Measurements from ENCODE around the gene ENAH. TPM values are rescaled to one million over a fixed set of nuclear protein-coding genes. Genes with fewer than 3 reads are reported as not detected.

The ENAH gene
- total RNA-seq, 1 experiment from 2014 or later, result 121 TPM

- Histone ChIP-seq H3K9me3 (peaks cover 6% of the 10 kb centered on the region), H3K27me3 (no peaks in the 10 kb centered on the region), H3K4me3 (no peak overlapping the region), H3K36me3 (peaks cover 14% of the 10 kb centered on the region)
- DNase-seq, result no peak
Measured at GRCh38 chr1:225601902-225602589, 50.9 kb downstream of the ENAH start.

- H3K9me3 ChIP-seq, result peaks cover 6% of the 10 kb centered on the region
- DNase-seq, result no peak
Measured at GRCh38 chr1:225598847-225599246, 54.1 kb downstream of the ENAH start.

GRCh38 chr1:225597926-225598575 lies 54.9 kb downstream of the ENAH start:
- Histone ChIP-seq H3K9me3 (peaks cover 6% of the 10 kb centered on the region), H3K27me3 (no peaks in the 10 kb centered on the region), H3K36me3 (peaks cover 29% of the 10 kb centered on the region), H3K4me3 (no peak overlapping the region)
- no peak for DNase-seq

More at GRCh38 chr1:225598847-225599246, 54.1 kb downstream of the ENAH start:
- Histone ChIP-seq H3K36me3 (peaks cover 24% of the 10 kb centered on the region), H3K4me3 (no peak overlapping the region), H3K27me3 (no peaks in the 10 kb centered on the region)

- no peak for DNase-seq
- Histone ChIP-seq H3K36me3 (peaks cover 29% of the 10 kb centered on the region), H3K9me3 (peaks cover 6% of the 10 kb centered on the region), H3K4me3 (no peak overlapping the region), H3K27me3 (no peaks in the 10 kb centered on the region)
Measured at GRCh38 chr1:225596736-225597135, 56.2 kb downstream of the ENAH start.

GRCh38 chr1:225595974-225596551 lies 56.9 kb downstream of the ENAH start:
- no peak for DNase-seq
- Histone ChIP-seq H3K27me3 (no peaks in the 10 kb centered on the region), H3K9me3 (peaks cover 6% of the 10 kb centered on the region), H3K36me3 (peaks cover 29% of the 10 kb centered on the region), H3K4me3 (no peak overlapping the region)

- no peaks in the 10 kb centered on the region for H3K27me3 ChIP-seq
- DNase-seq, result no peak
- H3K4me3 ChIP-seq, result no peak overlapping the region
- peaks cover 27% of the 10 kb centered on the region for H3K36me3 ChIP-seq
- peaks cover 6% of the 10 kb centered on the region for H3K9me3 ChIP-seq
Measured at GRCh38 chr1:225595452-225595851, 57.5 kb downstream of the ENAH start.

GRCh38 chr1:225593414-225593813 lies 59.5 kb downstream of the ENAH start:
- DNase-seq, result no peak
- Histone ChIP-seq H3K36me3 (peaks cover 26% of the 10 kb centered on the region), H3K9me3 (no peaks in the 10 kb centered on the region), H3K4me3 (no peak overlapping the region), H3K27me3 (no peaks in the 10 kb centered on the region)

GRCh38 chr1:225592362-225593025 lies 60.4 kb downstream of the ENAH start:
- Histone ChIP-seq H3K9me3 (no peaks in the 10 kb centered on the region), H3K27me3 (no peaks in the 10 kb centered on the region), H3K4me3 (no peak overlapping the region), H3K36me3 (peaks cover 26% of the 10 kb centered on the region)
- no peak for DNase-seq

GRCh38 chr1:225587310-225587709 lies 65.6 kb downstream of the ENAH start:
- peaks cover 12% of the 10 kb centered on the region for H3K36me3 ChIP-seq
- no peak overlapping the region for H3K4me3 ChIP-seq
- no peaks in the 10 kb centered on the region for H3K27me3 ChIP-seq
- no peak for DNase-seq
- no peaks in the 10 kb centered on the region for H3K9me3 ChIP-seq

- peaks cover 12% of the 10 kb centered on the region; the same call in 1 of the 2 replicates for H3K36me3 ChIP-seq
- no peaks in the 10 kb centered on the region for H3K9me3 ChIP-seq
- DNase-seq, result no peak
- no peaks in the 10 kb centered on the region for H3K27me3 ChIP-seq
- H3K4me3 ChIP-seq, result no peak overlapping the region
Measured at GRCh38 chr1:225581186-225581585, 71.7 kb downstream of the ENAH start.

- H3K27me3 ChIP-seq, result no peaks in the 10 kb centered on the region
- no peak for DNase-seq
- no peak overlapping the region for H3K4me3 ChIP-seq
- H3K9me3 ChIP-seq, result no peaks in the 10 kb centered on the region
- H3K36me3 ChIP-seq, result peaks cover 12% of the 10 kb centered on the region
Measured at GRCh38 chr1:225580238-225581099, 72.5 kb downstream of the ENAH start.

- H3K36me3 ChIP-seq, result peaks cover 18% of the 10 kb centered on the region
- H3K9me3 ChIP-seq, result no peaks in the 10 kb centered on the region
- H3K27me3 ChIP-seq, result no peaks in the 10 kb centered on the region
- no peak for DNase-seq
- H3K4me3 ChIP-seq, result no peak overlapping the region
Measured at GRCh38 chr1:225578251-225578977, 74.5 kb downstream of the ENAH start.

- H3K4me3 ChIP-seq, result no peak overlapping the region
- no peak for DNase-seq
- H3K9me3 ChIP-seq, result no peaks in the 10 kb centered on the region
- no peaks in the 10 kb centered on the region for H3K27me3 ChIP-seq
- peaks cover 12% of the 10 kb centered on the region for H3K36me3 ChIP-seq
Measured at GRCh38 chr1:225577241-225577640, 75.7 kb downstream of the ENAH start.

- no peaks in the 10 kb centered on the region for H3K9me3 ChIP-seq
- H3K36me3 ChIP-seq, result peaks cover 12% of the 10 kb centered on the region
- DNase-seq, result no peak
- H3K4me3 ChIP-seq, result no peak overlapping the region
- H3K27me3 ChIP-seq, result no peaks in the 10 kb centered on the region
Measured at GRCh38 chr1:225573216-225573615, 79.7 kb downstream of the ENAH start.

- no peak for DNase-seq
- Histone ChIP-seq H3K36me3 (peaks cover 11% of the 10 kb centered on the region), H3K27me3 (no peaks in the 10 kb centered on the region), H3K9me3 (no peaks in the 10 kb centered on the region), H3K4me3 (no peak overlapping the region)
Measured at GRCh38 chr1:225572422-225572821, 80.5 kb downstream of the ENAH start.

- DNase-seq, result no peak
- Histone ChIP-seq H3K36me3 (peaks cover 26% of the 10 kb centered on the region), H3K27me3 (no peaks in the 10 kb centered on the region), H3K4me3 (no peak overlapping the region), H3K9me3 (no peaks in the 10 kb centered on the region)
Measured at GRCh38 chr1:225567789-225568188, 85.1 kb downstream of the ENAH start.

Measured in MG63 (cell line).